HL-60 (cell line): ENCODE measurements around the gene SUN2.

Experiments used
- DNase-seq, 2 experiments: peaks; one replicate each; pipeline ENCODE4 v3.0.0-alpha.2; 2010 to 2020; ENCODE audit warnings: low read depth in 1 of 2, low spot score in 1 of 2
- H3K27ac ChIP-seq: fragments of 250-450 bp; sonication (Bioruptor Pico); replicated peaks from 2 replicates; pipeline ENCODE4 v1.5.1; 2020; ENCODE audit warnings: mild to moderate bottlenecking, moderate library complexity
- H3K27me3 ChIP-seq: fragments of 250-450 bp; sonication (Bioruptor Pico); 2 replicates; pipeline ENCODE4 v1.5.1; 2021; ENCODE audit warnings: mild to moderate bottlenecking, moderate library complexity; ENCODE audit not compliant: insufficient read depth, poor library complexity, severe bottlenecking
- H3K4me3 ChIP-seq: replicated peaks from 2 replicates; pipeline ENCODE4 v1.5.1; 2011; ENCODE audit warnings: mild to moderate bottlenecking, control low read depth, low read length; ENCODE audit not compliant: insufficient read depth
- CTCF ChIP-seq: IDR thresholded peaks from one replicate; pipeline ENCODE4 v1.5.1; 2011; ENCODE audit warnings: low read length, control low read depth, inconsistent platforms; ENCODE audit not compliant: insufficient read depth
- GABPA ChIP-seq: IDR thresholded peaks from 2 replicates; pipeline ENCODE4 v1.6.1; 2012; ENCODE audit warnings: low read depth
- POLR2AphosphoS5 ChIP-seq: IDR thresholded peaks from 2 replicates; pipeline ENCODE4 v1.6.1; 2012; ENCODE audit warnings: low read depth
- REST ChIP-seq: IDR thresholded peaks from 2 replicates; pipeline ENCODE4 v1.6.1; 2012; ENCODE audit warnings: low read depth; ENCODE audit not compliant: insufficient replicate concordance
- SPI1 ChIP-seq: IDR thresholded peaks from 2 replicates; pipeline ENCODE4 v1.6.1; 2012; ENCODE audit warnings: low read depth, mild to moderate bottlenecking, borderline replicate concordance

Gene SUN2

GRCh38 chr22:38770257-38770949, 14.6 kb upstream of the SUN2 start:
- no peak overlapping the region for H3K4me3 ChIP-seq
- no peak for TF ChIP-seq REST
- H3K27ac ChIP-seq, result no peak overlapping the region
- no peaks in the 10 kb centered on the region for H3K27me3 ChIP-seq
- DNase-seq, result no peak

DNA sequence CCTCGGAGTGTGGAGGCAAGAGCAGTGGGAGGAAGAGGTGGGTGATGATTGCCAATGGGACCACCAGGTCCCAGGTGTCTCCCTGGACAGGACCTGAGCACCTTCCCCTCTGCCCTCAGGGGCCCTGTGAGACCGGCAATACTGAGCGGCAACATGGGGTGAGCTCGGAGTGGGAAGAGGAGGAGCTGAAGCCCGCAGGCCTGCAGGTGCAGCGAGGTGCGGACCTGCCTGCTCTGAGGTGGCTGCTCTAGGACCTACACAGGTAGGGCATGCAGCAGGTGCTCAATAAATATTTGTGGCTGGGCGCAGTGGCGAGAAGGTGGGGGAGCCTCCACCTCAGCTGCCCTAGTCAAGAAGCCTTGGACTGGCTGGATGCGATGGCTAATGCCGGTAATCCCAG, 12.2 kb upstream of the SUN2 start:
- TF ChIP-seq POLR2AphosphoS5, result no peak
- TF ChIP-seq SPI1, result no peak
- TF ChIP-seq GABPA, result no peak
- no peak for TF ChIP-seq CTCF
- no peak for TF ChIP-seq REST
- Histone ChIP-seq H3K27ac (no peak overlapping the region), H3K27me3 (no peaks in the 10 kb centered on the region), H3K4me3 (no peak overlapping the region)
- no peak for DNase-seq

DNA sequence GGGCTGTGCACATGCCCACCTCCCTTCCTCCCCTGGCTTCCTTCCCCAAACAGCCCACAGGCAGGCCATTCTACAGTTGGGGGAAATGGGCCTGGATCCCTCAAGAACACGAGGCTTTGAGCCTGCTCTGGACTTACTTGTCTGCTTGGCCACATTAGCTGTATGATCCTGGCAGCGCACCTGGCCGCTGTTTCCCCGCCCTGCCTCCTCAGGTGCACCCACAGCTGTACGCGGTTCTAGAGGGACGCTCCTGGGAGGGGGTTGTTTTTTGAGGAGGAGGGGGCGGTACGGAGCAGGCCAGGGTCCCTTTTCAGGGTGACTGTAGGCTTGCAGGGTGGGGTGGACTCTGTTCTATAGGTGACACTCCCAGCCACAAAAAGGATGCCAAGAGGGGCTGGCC, 11.5 kb upstream of the SUN2 start:
- H3K4me3 ChIP-seq, result no peak overlapping the region
- TF ChIP-seq SPI1 (no peak), CTCF (no peak), GABPA (no peak), REST (no peak), POLR2AphosphoS5 (no peak)
- no peak overlapping the region for H3K27ac ChIP-seq
- DNase-seq, result no peak
- no peaks in the 10 kb centered on the region for H3K27me3 ChIP-seq
